GM11168 (cell line): ENCODE results near the gene CEP152.

Source experiments
- in situ Hi-C: fragments of 300-500 bp; cut with MboI; formaldehyde crosslinking; loops from one replicate; pipeline ENCODE4 v1.12.0; 2022; ENCODE audit warnings: low sequenced_read_pairs; ENCODE audit not compliant: unreplicated experiment

Gene CEP152

DNA sequence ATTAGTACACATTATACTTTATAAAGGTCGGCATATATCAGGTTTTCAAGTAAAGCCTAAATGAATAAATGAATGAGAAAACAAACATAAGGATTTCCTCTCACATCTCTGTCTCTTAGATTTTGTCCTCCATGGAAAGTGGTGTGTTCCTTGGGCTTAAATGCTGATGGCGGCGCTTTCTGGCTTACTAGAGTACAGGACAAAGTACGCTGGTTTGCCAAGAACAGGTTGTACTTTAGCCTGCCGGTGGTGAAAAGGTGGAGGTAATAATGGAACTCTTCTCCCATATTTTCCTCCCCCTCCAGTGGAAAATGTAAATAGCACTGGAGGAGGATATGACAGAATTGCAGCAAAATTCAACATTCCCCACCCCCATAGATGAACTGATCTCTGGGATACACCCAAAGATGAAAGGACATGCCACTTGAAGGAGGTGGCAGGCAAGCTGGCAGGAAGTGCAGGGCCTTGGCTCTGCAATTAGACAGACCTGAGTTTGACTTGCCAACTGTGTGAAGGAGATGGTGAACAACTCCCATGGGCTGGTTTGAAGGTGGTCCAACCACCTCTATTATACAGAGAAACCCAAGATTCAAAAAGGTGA, 29.3 kb downstream of the CEP152 start:
- in situ Hi-C loops, result no loop called here

DNA sequence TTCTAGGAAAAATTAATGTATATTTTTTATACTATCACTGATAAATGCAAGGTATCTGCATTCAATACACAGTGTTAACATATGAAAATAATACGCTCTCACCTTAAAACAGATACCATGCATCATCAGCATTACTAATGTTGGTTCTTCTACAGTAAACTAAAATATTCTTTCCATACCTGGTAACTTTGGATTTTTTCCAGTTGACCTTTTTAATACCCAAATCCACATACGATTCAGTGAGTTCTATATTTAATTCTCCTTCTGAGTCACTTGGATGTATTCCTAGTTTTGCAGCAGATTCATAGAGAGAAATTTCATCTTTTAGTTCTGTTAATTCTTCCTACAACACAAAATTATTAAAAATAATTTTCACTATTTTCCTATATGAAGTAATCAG, 29.9 kb downstream of the CEP152 start:
- in situ Hi-C loops, result no loop called here

DNA sequence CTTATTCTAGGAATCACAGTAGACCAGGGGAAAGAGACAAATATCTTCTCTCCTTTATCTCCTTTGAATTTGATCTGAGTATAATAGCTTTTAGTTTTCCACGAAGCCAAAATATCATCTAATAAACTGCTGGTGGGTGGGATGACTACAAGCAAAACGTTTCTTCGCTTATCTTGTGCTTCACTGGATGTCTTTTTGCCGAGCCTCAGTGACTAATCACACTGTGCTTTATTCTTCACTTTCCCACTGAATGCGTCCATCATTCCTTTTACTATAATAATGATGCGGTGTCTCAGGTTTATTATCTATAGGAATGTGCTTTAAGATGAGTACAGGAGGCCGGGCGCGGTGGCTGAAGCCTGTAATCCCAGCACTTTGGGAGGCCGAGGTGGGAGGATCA, 32.5 kb downstream of the CEP152 start:
- in situ Hi-C loops, result no loop called here

DNA sequence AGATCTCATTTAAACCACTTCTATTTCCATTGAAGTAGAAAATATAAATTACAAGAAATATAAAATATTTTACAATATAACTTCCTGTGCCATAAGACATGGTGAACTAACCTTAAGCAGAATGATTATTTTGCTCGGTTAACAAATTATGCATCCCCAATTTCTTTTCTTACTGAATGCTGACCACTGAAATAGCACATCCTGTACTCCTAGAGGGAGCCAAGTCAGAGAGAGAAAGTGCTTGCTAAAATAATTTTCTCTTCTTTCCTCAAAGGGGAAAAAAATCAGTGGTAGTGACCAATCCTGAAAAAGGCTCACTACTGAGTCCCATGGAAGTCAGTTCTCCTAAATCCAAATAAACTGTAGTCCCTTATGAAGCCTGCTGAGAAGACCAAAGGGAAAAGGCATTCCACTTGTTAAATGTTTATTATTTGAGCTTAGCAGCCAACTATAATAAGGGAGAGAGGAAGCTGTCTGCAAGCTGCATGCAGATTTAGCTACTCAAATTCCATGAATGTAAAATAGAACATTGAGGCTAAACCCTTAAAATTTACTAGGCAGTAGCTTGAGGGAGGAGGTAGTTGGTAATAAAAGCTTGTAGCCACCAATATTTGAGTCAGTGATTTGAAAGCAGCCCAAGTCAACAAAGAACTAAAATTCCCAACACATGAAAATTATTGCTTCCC, 33.1 kb downstream of the CEP152 start:
- in situ Hi-C loops, result no loop called here

DNA sequence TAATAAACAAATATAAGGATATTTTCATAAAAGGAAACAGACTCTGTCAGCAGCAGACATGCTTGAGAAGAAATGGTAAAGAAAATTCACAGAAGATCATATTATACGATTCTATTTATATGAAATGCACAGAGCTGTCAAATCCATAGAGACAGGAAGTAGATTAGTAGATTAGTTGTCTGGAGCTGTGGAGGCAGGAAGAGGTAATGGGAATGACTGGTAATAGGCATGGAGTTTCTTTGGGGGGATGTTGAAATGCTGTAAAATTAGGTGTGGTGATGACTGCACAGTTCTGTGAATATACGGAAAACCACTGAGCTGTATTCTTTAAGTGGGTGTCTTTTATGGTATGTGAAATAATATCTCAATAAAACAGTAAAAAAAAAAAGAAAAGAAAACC, 35.3 kb downstream of the CEP152 start:
- in situ Hi-C loops, result no loop called here

DNA sequence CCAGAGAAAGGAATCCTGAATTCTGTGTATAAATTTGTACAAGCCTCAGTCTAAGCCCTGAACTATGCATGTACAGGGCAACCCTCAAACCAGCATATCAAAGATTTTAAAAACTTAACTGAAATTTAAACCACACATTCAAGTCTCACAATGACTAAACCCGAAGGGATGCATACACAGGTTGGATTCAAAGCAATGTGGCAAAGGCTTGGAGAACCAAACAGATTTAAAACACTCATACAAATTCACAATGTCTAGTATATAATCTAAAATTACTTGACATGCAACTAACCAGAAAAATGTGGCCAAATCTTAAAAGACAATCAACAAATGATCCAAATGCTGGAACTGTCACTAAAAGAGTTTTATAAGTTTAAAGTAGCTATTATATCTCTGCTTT, 36.4 kb downstream of the CEP152 start:
- in situ Hi-C loops, result no loop called here

DNA sequence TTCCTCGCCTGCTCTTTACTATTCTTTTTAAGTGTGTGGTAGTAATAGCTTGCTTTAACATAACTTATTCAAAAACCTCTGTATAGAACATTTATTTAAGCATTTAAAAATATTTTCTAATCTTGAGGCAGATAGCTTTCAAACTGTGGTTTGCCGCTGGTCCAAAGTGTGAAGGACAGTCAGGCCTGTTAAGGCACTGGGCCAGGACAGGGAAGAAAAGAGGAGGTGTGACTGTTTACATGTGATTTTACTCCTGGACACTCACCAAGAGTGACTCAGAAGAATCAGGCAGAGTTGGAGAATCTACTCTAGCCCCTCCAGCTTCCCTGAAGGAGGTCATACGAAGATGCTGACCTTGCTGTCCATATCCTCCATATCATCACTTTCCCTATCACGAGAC, 44.7 kb downstream of the CEP152 start:
- in situ Hi-C loops, result no loop called here

DNA sequence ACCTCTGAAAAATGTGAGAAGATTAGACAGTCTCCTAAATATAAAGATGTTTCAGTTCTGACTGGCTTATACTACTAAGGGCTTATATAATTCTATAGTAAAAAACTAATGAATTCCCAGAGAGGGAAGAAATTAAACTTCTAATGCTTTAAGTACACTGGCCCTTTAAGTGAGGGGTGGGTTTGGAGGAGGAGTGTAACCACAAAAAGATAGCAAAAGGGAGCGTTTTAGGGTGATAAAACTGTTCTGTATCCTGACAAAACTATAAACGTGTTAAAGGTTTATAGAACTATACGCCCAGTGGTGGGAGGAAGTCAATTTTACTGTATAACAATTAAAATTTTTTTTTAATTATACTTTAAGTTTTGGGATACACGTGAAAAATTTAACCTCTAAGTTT, 45.8 kb downstream of the CEP152 start:
- in situ Hi-C loops, result no loop called here

DNA sequence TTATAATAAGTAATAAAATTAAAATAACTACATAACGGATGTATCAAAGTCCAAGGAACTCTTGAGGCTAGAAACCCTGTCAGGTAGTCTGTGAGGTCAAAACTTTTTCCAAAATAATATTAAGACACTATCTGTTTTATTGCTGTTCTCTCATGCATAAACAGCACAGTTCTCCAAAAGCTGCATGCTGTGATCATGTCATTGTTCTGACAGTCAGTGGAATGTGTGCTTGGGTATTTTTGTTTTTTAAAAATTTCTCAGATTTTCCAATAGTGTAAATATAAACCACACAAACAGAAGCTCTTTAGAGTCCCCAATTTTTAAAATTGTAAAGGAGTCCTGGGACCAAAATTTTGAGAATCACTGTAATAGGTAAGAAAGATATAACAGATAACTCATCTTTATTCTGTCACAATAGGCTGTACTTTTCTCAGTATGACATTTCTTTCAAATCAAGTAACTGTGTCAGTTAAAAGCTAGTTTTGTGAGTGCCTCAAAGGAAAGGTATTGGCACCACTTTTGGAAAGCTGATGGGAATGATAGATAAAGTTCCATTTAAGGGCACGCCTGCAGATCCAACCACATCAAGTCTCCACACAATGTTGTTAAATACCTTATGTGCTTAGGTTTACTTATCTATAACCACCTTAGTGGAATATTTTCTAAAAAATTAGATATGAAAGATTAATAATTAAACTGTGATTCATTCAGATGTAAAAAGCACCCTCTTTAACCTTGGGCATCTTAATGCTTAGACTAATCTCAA, 49.3 kb downstream of the CEP152 start:
- in situ Hi-C loops, result no loop called here

DNA sequence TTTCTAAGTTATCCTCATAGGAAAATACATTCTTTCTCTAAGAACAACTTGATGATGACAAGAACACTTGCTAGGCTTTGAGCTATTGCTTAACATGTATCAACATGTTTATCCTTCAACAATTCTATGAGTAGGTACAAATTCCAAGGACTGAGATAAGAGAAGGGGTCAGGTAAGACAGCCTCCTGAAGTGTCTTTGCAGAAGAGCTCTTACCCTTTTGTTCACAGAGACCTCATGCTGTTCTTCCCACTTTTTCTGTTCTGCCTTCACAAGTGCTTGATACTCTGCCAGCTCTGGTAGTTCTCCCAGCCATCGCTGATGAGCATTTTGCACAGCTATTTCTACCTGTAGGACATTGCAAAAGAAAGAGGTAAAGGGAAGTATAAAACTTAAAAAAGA, 50.9 kb downstream of the CEP152 start:
- in situ Hi-C loops, result no loop called here

DNA sequence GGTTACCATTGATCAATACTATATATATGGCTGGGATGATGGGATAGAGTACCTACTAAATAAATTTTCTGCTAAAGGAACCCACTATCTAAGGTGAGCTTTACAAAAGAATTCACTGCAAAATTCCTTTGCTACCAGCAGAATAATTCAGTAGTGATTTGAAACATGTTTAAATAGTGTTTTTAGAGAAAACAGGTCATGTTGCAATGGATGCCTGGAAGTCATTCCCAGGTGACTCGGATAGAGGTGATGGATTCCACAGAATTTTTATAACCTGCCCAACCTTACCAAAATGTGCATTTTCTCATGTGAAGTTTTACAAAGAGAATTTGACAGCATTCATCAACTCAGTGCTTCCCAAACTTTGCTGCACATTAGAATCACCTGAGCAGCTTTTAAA, 53.2 kb downstream of the CEP152 start:
- in situ Hi-C loops, result no loop called here

DNA sequence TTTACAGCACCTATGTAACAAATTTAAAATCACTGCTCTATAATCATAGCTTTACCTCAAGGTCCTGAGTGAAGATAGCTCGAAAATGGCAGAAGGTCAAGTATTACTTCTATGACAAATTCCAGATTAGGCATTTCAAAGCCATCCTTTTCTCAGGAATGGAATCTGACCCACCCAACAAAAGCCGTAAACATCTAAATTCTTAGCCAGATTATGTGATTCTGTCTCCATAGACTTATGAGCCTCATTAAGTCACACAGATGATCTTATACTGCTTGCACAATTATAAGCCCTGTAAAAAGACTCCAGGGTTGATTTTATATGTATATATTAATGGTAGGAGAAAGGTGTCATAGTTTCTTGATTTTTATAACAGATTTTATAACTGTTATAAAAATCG, 56.9 kb downstream of the CEP152 start:
- in situ Hi-C loops, result no loop called here

DNA sequence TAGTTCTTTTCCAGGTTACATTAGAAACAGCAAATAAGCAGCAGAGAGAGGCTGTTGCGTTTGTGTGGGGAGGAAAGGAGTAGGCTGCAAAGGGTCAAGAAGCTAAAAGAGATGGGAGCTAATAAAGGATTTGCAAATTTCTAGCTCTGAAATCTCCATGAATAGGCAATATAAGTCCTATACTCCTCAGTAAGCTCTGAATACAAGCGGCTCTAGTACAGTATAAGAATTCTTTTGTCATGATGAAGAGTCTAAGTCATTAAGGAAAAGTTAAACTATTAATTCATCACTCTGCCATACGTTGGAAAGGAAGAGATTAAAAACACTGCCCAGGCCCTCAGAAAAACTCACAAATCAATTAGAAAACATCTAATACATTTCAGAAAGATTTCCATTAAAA, 59.3 kb downstream of the CEP152 start:
- in situ Hi-C loops, result no loop called here

DNA sequence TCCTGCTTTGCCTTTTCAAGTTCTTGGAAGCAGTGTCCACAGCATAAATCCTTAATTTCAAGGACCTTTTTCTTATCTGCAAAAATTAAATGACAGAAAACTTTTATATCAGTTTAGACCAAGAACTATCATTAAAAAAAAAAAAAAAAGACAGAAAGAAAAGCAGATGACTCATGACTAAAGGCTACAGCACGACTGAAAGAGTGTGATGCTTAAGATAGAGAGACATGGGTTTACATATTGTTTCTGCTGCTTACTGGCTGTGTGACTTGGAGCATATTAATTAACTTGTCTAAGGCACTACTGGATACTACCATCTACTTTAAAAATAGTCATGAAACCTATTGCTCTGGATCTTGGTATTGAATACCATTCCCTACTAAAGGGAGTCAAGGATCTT, 62.3 kb downstream of the CEP152 start:
- in situ Hi-C loops, result no loop called here

DNA sequence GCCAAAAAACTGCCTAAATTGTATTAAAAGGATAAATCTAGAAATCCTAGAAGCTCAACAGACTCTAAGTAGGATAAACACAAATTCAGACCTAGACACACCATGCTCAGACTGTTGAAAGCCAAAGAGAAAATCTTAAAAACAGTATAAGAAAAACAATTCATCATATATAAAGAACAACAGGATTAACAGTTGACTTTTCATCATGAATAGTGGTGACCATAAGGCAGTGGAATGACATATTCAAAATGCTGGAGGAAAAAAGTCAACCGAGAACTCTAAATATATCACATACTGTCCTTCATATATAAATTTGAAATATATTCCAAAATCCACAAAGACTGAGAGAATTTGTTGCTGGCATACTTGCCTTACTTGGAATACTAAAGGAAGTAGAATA, 77.3 kb downstream of the CEP152 start:
- in situ Hi-C loops, result no loop called here

DNA sequence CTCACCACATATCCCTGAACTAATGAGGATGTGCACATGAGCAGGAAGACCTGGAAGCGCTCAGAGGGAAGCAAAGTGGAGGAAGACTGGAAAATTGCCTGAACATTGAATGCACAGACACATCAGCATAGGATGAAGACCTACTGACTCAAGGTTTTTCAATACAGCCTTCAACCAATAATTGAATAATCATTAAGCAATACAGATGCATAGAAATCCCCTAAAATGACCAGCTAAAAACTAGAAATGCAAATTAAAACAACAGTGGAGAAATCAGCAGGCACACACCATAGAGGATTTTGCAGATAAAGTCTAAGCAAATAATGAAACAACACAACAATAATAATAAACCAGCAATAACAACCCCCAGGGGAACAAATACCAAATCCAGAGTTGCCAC, 80.4 kb downstream of the CEP152 start:
- in situ Hi-C loops, result no loop called here

DNA sequence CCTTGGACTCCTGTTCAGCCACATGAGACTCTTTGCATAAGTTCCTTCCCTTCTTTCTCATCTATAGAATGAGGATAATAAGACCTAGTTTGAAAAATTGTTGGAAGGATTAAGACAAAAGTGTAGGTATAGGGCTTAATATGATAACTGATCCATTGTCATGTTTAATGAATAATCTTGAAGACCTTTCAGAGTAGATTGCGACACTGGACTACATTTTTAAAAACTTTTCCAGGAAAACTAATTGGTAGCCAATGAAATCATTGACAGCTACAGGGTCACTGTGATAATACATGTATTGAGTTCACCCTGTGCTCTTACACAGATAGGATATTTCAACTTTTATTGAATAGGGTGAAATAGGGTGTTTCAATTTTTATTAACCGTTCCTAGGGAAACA, 86.9 kb downstream of the CEP152 start:
- in situ Hi-C loops, result no loop called here

DNA sequence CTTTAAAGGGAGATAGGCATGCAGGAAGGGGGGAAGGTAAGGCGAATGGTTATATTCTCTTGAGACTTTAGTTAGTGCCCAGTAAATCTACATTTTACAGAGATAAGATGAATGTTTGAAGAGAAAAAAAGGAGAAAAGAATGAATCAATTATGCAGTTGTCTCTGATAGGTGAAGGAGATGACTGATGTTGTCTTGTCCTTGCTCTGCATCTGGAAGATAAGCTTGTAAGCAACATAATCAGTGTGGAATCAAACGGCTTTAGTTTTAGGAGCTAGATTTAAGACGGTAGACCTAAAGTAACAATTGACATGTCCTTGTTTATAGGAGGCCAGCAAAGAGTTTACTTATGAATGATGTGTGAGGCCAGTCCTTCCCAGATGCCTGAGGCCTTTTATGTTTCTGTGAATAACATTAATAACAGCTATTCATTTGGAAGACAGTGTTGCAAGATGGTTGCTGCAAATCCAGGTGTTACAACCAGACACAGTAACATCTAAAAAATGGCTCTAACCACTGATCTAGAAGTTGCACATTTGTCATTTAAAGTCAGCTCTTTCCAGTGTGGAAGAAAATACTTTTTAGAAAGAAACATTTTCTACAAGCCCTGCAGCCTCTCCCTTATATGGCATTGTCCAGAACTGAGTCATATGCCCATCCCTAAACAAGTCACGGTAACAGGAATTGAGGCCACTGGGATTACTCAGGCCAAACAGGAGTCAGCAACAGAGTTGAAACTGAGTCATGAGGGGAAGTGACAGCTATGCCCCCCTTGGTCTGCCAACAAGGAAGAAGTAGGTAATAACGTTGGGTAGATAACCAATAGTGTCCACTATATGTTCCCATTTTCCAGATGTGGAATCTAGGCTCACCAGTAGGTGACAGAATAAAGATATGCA, 87.9 kb downstream of the CEP152 start:
- in situ Hi-C loops, result no loop called here

DNA sequence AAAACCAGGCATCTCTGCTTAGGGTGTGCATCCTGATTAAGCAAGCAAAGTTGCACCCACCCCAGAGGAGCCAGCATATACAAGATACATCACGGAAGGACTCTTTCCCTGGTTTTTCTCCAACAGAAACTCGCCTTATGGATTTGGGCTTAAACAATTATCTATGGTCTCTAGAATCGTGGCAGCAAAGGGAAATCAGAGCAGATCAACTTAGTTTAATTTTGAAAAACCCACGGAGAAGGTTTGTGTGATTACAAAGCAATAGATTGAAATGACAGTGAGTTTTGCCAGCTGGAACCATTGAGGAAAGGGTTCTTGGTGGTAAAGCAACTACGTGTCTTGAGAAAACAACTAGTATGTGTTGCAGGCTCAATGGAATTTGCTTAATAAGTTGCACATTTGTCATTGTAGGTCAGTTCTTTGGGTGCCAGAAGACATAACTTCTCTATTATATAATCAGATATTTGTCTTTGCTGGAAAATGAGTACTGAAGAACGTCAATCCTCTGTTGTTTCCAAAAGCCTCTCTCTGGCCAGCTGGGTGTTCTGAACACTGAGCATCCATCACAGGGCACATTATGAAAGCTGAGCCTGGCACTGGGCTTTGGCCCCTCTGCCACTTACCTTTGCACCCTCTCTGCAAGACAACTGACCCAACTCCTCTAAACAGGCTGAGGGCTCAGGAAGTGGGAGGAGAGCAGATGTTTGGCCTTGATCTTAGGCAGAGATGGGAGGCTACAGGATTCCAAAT, 89.6 kb downstream of the CEP152 start:
- in situ Hi-C loops, result no loop called here

DNA sequence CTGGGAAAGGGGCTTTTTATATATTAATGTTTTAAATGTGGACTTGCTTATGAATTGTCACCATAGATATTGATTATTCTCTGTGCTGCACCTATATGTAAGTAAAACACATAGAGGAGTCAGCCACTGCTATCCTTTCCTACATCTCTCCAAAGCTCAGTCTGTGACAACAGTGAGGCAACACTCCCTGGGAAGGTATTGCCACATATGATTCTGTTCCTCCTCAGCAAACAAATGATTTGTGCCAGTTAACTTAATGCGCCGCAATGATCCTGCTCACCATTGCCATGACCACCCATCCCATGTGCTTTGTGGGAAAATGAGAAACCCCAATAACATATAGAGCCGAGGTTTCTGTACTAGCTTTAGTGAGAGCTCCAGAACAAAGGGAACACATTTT, 90.2 kb downstream of the CEP152 start:
- in situ Hi-C loops, result no loop called here
